GM20000 (cell line): Measurements from ENCODE around the gene CREB5.

ENCODE experiments used
- DNase-seq: peaks from one replicate; pipeline ENCODE4 v3.0.0; 2012; ENCODE audit warnings: low spot score
- CTCF ChIP-seq: IDR thresholded peaks from 2 replicates; pipeline ENCODE4 v1.5.1; 2012; ENCODE audit warnings: mild to moderate bottlenecking, control low read depth; ENCODE audit errors: extremely low read depth, missing control alignments

CREB5 gene

GRCh38 chr7:28871631-28872030 is 459.3 kb downstream of the CREB5 start:
- TF ChIP-seq CTCF = no peak
- DNase-seq = no peak

- DNase-seq = no peak
These were observed 459.9 kb downstream of the CREB5 start for GRCh38 chr7:28872226-28872625.

GRCh38 chr7:28873365-28873764 is 461.0 kb downstream of the CREB5 start:
- DNase-seq = no peak
- TF ChIP-seq CTCF = no peak

More at GRCh38 chr7:28872226-28872625, 459.9 kb downstream of the CREB5 start:
- no peak for TF ChIP-seq CTCF

GRCh38 chr7:28874001-28874400 is 461.7 kb downstream of the CREB5 start:
- DNase-seq = no peak
- TF ChIP-seq CTCF = no peak
